NCI-H1417 treated with DMSO at 0.1 percent for 48 hours (cell line): ENCODE measurements around the gene SCN3B.

Source experiments
- DNase-seq: peaks from one replicate; lab custom pipeline; 2025; lab: John Stamatoyannopoulos, UW

Gene SCN3B

DNA sequence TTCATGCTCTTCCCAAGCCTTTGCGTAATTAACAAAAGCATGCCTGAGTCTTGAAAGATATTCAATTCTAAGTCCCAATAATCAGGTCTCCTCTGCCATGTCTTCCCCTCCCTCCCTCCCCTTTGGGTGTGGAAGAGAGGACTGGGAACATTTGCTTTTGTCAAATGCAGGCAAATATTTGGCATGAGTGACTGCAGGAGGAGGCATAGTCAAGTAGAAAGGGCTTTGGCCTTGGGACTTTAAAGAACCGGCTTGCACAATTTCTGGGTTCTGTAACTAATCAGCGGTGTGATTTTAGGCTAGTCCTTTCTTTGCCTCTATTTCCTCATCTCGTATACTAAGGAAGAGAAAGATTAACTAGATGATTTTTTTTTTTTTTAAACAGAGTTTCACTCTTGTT is 59.5 kb downstream of the SCN3B start:
- DNase-seq: no peak

DNA sequence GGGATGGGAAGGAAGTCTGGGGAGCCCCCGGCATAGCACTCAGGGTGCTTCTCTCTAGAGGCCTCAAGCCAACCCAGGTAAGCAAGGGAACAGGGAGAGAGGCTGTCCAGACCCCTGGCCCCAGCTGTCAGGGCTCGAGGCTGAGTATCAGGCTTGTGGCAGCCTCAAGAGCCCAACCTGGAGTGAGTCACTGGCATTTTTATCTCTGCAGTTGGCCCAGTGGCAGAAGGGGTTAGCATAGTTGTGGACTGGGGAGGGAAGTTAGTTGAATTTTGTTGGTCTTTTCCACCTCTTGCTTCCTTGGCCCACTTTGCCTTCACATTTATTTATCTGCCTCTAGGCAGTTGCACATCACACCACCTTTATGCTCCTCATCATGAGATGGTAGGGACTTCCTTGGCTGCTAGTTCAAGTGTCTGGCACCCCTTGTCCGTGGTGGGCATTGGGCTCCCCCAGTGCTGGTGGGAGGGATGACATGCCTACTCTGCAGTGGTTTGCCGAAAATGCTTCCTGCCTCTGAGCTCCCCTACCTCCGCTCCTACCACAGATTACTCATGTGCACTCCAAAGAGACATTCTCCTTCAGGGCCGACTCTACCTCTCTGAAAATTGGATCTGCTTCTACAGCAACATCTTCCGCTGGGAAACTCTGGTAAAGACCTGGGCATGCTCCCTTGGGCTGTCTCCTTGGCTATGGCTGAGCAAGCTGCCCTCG is 60.1 kb downstream of the SCN3B start:
- no peak for DNase-seq

DNA sequence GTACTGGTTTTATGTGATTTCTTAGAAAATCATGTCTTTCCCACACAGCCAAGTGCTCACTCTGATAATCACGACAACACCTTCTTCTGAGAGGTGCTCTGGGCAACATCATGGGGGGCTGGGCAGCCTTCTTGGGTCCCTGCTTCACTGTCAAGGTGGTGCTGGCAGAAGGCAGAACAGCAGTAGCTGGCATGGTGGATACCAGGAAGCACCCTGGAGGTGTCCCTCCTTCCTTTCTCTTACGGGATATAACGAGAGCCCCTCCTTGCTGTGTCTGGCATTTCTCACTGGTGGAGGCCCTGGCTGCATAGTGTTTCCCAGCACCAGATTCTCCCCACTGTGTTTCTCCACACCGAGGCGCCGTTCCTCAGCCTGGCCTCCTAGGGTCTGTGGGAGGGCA is 60.9 kb downstream of the SCN3B start:
- no peak for DNase-seq

DNA sequence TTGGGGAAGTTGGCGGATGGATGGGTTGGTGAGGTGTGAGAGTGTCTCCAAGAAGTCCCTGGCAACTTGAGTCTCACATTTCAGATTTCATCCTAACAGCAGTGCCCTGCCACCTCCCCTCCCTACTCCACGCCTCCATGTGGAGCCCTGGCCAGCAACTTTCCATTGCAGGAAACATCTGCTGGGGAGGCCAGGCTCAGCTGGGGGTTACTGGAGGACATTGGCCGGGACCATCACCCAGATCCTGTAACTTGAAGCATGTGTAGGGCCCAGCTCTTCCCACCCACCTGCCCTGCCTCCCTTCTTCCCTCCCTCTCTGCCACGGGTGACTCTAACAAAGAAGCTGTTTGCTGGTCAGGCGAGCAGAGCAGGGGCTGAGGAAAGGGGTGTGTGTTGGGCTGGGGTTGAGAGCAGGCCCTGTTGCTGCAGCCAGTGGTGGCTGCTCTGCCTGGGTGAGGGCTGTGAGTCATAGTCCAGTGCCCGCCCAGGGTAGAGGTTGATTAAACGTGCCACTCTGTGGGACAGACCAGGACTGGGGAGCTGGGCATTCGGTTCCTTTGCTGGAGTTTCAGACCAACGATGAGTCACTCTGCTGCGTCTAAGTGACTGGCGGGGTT is 64.0 kb downstream of the SCN3B start:
- DNase-seq: no peak

DNA sequence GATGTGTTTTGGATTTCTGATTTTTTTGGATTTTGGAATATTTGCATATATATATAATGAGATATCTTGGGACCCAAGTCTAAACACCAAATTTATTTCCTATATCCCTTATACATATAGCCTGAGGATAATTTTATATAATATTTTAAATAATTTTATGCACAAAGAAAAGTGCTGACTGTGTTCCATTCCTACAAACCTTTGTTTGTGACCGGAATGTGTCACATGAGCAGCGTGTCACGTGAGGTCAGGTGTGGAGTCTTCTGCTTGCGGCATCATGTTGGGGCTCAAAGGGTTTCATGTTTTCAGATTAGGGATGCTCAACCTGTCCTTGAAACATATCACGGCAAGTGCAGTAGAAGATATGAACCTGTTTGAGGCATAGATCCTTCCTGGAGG is 65.6 kb downstream of the SCN3B start:
- no peak for DNase-seq

DNA sequence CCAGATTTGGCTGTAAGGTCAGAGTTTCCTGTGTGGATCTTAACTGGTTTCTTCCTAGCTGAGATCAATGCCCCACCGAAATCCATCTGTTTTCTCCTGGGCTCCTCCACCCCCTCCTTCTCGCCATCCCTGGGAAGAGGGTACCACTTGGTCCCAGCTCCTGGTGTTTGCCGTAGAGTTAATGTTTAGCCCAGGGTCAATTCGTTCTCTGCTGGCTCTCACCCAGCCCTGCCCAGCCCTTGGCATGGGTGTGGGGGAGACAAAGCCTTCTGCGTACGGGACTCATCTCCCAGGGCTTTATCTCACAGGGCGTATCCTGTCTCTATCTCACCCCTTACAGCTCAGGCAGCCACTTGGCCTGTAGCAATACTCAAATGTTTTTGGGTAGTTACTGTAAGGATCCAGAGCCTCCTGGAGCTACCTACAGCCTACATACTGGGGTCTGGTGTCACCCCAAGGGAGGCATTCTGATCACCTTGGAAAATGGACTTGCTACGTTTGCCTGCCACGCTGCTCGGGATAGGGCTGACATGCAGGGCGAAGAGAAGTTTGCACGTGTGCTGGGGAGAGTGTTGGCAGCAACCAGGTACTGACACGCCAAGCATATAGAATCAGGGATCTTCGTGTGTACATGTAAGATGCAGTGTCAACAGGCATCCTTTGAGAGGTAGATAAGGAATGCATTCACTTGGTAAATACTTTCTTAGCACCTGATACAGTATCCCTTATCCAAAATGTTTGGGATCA is 66.1 kb downstream of the SCN3B start:
- no peak for DNase-seq

DNA sequence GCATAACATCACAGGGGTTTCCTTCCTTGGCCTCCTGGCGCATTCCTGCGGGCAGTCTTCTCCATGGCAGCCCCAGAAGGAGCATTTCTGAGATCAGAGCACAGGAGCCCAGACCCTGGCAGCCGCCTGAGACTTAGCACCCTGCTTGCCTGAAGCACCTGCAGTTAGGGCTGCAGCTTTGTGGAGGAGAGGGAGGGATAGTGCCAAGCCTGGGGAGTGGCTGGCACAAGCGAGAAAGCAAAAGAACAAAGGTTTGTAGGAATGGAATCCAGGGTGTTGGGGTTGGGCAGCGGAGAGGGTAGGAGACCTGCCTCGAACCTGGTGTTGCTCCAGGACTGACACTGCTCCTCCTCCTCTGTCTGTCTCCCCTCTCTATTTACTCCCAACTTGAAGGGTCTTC is 66.9 kb downstream of the SCN3B start:
- DNase-seq: no peak

DNA sequence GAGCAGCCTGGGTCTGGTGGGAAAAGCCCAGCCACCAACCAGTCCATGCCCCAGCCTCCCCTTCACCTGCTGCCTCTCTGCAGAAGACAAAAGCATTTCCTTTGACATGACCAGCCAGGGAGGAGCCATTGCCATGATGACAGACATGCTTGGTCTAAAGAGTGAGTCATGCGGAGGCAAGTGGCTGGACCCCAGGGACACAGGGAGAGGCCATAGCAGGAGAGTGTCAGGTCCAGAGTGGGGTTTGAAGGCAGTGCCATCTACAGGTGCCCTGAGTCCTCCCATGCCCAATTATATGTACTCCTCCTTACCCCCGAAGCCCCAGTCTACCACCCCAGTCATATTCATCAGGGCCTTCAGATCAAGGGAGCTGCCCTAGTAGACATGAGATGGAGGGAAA is 67.4 kb downstream of the SCN3B start:
- DNase-seq: no peak

DNA sequence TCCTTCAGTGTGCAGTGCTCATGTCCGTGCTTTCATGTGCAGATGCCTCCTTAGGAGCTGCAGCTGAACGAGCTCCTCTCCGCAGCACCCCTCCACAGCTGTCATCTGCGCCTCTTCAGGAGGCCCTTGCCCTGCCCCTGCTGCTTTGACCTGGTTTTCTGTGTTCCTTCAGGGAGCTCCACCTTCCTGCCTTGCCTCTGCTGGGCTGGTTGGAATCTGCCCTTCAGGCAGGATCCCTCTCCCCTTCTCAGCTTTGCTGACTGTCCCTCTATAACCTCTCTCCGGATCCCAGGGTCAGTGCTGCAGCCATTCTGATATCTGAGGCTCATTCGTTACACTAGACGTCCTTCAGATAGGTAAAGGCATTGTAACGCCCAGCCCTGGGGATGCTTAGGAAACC is 67.9 kb downstream of the SCN3B start:
- DNase-seq: no peak

DNA sequence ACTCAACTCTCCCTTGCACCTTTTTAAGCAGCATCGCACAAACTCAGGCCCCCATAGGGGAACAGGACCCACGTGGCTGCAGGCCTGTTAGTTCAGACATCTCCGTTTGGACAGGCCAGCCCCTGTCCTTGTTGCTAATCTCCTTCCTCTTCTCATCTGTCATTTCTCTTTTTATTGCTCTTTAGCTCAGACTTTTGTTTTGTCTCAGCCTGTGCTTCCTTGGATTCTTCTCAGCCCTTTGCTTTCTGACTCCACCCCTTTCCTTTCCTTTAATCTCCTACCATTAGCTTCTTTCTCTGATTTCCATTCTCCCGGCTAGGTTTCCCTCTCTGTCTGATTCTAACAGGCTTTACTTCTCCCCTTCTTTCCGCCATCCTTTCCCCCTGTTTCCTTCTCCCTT is 68.7 kb downstream of the SCN3B start:
- DNase-seq: no peak

DNA sequence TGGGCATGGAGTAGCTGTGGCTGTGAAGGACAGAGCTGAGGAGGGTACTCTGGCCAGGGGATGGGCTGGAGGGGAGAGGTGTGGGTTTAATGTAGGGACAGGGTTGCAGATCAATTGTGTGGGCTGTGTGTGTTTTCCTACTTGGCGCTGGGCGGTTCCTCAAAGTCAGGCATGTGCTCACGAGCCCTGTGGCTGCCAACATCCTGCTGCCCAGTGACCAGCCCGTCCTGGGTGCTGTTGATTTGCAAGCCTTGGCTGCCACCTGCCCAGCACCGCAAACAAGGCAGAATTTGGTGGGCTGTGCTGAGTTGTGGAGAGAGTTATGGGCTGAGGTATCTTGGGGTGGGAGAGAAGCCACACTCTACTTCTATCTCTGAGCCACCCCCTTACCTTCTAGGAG is 69.2 kb downstream of the SCN3B start:
- DNase-seq: no peak

DNA sequence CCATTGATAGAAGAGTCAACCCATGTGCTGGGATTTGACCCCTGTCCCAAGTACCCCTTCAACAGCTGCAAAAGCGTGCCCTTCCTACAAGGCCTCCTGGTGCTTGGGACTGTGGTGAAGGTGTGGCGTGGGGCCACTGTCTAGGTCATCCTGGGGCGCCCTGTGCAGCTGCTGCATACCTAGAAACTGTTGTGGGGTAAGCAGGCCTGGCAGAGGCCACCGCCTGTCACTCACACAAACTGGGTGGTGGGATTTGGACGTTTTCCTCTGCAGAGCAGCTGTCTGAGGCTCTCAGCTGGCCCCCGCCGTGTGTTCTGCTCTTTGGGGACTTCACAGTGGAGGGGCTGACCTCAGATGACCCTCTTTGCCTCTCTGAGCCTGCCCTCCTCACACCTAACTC is 69.7 kb downstream of the SCN3B start:
- DNase-seq: no peak

DNA sequence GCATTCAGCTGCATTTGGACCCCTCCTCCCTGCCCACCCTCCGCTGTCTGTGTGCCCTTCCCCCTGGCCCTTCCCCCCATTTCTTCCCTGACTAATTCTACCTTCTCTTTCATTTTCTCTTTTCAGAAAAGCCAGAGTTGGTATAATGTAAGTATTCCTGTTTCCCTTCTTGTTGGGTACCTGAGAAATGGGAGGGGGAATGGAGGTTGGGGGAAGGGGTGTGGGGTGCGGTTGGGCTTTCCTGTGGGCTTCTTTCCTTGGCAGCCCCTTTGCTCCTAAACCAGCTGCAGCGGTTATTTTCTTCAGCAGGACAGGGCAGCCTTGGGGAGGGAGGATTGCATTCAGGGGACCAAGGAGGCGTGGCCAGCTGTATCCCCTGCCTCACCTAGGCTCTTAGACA is 70.2 kb downstream of the SCN3B start:
- no peak for DNase-seq

DNA sequence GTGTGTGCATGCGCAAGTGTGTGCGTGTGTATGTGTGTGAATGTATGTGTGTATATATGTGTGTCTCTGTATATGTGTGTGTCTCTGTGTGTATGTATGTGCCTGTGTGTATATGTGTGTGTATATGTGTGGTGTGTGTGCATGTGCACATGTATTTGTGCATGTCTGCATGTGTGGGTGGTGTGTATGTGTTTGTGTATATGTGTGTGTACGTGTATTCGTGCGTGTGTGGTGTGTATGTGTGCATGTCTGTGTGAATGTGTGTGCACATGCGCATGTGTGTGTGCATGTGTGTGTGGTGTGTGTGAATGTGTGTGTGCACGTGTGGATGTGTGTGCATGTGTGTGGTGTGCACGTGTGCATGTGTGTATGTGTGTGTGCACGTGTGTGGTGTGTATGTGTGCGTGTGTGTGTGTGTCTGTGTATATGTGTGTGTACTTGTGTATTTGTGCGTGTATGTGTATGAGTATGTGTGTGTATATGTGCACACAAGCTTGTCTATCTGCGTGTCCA is 71.4 kb downstream of the SCN3B start:
- DNase-seq: no peak

DNA sequence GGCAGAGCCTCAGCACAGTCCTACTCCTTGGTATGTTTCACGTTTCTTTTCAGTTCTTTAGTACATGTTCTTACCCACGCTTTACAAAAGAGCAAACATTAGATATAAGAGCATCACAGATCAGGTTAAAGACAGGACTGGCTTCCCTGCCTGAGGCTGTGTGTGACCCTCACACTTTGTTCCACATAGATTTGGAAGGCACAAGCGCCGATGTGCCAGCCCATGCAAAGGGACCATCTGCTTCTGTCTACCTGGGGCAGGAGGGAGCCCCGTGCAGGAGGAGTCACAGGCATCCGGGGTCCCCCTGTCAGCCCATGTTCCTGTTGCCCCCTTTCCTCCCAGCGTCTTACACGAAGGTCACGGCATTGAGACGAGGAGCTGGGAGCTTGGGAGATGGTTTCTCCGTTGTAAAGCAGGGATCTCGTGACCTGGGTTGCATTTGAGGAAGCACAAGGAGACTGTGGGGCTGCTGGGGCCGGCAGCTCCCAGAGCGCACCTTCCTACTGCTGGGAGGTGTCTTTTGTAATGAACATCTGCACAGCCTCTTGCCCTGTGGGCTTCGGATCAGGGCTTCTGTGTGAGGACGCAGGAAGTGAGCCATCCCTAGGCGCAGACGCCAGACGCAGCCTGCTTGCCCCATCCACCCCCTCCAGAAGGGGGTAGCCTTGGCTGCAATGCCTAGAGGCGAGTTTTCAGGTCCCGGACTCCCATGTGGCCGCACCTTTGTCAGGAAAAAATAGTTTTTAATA is 72.6 kb downstream of the SCN3B start:
- DNase-seq: no peak

DNA sequence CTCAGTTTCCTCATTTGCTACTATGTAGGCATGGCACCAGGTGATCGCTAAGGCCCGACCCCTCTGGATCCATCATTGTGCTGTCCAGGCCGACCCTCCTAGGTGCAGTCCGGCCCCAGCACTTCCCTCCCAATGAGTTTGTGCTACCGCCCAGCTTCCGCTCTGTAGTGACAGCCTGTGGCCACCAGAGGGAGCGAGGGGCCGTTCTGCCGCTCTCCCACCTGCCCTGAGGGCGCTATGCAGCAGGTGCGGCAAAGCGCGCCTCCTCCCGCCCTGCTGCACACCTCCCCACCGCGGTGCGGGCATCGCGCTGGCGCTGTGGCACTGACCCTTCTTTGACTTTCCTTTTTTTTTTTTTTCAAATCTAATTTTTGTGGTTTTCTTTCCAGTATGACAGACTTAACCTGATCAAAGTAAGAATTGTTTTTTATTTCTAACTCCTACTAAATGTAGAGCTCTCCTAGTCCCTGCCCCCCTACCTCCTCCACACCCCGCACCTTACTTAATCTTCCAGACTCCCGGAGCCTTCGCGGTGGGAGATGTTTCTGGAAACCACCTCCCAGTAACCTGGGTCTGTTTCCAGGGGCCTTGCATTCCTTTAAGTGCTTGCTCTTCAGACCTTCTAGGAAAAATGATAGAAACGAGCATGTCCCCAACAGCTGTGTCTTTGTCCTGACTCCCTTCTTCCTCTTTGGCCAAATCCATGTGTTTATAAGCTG is 73.7 kb downstream of the SCN3B start:
- DNase-seq: peak; percentile 13

DNA sequence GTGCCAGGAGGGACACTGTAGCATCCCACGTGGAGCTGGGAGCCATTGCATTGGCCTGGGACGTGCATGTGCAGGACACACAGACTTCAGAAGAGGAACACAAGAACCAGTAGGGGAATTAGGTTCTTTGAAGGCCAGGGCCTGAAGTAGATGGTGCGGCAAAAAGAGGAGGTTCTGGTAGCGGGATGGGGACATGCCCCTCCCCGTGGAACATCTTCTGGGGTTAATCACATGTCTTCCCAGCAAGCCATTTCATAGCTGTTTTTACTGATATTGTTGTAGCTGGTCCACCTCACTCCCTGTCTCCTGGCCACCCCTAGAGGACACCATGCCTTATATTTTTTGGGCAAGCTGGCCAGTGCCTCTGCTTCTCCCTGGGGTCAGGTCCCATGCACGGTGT is 74.3 kb downstream of the SCN3B start:
- DNase-seq: no peak

DNA sequence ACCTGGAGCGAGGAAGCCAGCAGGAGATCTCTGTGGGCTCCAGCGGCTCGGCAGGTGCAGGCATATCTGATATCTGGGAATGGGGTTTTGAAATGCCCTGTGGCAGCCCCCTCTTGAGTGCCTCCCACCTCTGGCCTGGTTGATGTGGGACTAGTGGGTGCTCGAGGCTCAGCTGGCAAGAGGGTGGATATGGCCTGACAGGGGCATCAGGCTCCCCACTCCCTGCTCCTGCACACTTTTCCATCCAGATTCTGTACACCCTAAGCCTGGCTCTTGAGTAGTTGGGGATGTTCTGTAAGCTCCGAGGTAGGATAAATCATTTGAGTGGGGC is 75.0 kb downstream of the SCN3B start:
- no peak for DNase-seq
